ENCODE data around the gene GPRIN1. TPM values are rescaled to one million over a fixed set of nuclear protein-coding genes. Genes with fewer than 3 reads are reported as not detected.

The GPRIN1 gene
- total and polyA plus RNA-seq, 2 of the 4 experiments (the other 2 are of a cell fraction): 3.0 to 4.7 TPM

DNA sequence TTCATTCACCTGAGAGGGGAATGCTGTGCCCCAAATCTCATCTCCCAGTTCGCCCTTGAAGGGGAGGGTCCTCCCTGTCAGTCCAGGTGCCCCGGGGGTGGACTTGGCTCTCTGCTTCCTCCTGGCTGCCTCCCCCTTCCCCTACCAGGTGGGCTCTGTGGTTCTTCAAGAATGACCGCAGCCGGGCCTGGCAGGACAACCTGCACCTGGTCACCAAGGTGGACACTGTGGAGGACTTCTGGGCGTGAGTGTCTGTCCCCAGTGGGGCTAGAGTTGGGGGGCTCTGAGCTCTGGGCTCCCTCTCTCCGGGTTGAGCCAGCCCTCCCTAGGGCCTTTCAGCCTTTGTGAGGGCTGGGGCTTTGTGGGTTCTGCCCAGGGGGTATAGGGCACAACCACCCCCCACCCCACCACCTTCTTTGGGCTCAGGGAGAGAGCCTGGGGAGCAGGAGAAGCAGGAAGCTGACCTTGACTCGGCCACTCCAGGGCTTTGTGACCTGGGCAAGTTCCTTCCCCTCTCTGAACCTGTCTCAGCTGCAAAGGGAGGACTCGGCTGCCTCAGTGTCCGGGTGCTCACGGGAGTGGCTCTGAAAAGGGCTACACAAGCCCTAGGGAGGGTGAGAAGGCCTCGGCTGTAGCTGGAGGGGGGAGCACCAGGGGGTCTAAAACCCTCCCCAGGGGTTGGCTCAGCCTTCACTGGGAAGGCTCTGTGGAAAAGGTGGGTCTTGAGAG is 33.7 kb upstream of the GPRIN1 start:
- ChIA-PET CTCF (no interaction called here), POLR2A (ENCODE audit: unreplicated experiment) (no interaction called here)
- no peak for ATAC-seq (ENCODE audit: low read depth)
- H3K4ac ChIP-seq (ENCODE audit: low read depth, low read length): no peak overlapping the region
- no peak overlapping the region for H3K14ac ChIP-seq (replicated peaks; ENCODE audit: low read depth, low read length)
- H3K56ac ChIP-seq (ENCODE audit: extremely low read depth, insufficient read depth, low read length): no peak overlapping the region
- H2AK9ac ChIP-seq (replicated peaks; ENCODE audit: low read depth, low read length, poor library complexity): no peak overlapping the region
- intact Hi-C loops (cut with micrococcal nuclease) (loop anchor here (10.0 kb wide), 1 partner anchor 229 kb away; the partner anchor contains the start of gene CLTB), in situ Hi-C loops (cut with MboI; ENCODE audit: low sequenced_read_pairs) (no loop called here), dilution Hi-C loops (cut with HindIII; ENCODE audit: low sequenced_read_pairs, unreplicated experiment) (no loop called here)
- H2BK5ac ChIP-seq (ENCODE audit: low read depth, low read length, poor library complexity, severe bottlenecking): no peak overlapping the region
- no peak overlapping the region for H3K4me3 ChIP-seq (ENCODE audit: insufficient read depth, low read depth, low read length)
- no peak overlapping the region for H2BK20ac ChIP-seq (ENCODE audit: low read depth, low read length)
- H4K8ac ChIP-seq (ENCODE audit: low read depth in 2 of 2, low read length in 2 of 2): no peak overlapping the region
- peaks cover 5% of the 10 kb centered on the region for H4K20me1 ChIP-seq (ENCODE audit: insufficient read depth, low read length)
- TF ChIP-seq, protein P1, sequence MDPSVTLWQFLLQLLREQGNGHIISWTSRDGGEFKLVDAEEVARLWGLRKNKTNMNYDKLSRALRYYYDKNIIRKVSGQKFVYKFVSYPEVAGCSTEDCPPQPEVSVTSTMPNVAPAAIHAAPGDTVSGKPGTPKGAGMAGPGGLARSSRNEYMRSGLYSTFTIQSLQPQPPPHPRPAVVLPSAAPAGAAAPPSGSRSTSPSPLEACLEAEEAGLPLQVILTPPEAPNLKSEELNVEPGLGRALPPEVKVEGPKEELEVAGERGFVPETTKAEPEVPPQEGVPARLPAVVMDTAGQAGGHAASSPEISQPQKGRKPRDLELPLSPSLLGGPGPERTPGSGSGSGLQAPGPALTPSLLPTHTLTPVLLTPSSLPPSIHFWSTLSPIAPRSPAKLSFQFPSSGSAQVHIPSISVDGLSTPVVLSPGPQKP (IDR thresholded peaks at IDR 0.05; ENCODE audit: borderline replicate concordance, low read depth, low read length): no peak
- TF ChIP-seq MAFK (IDR thresholded peaks at IDR 0.05; ENCODE audit: low read depth, low read length): no peak
- no peak for TF ChIP-seq MXI1 (IDR thresholded peaks at IDR 0.05; ENCODE audit: borderline replicate concordance, low read depth, low read length)
- no peak for TF ChIP-seq SMC3 (IDR thresholded peaks at IDR 0.05; ENCODE audit: low read depth, low read length)
- no peak for TF ChIP-seq BHLHE40 (IDR thresholded peaks at IDR 0.05; ENCODE audit: low read depth, low read length)
- H2BK15ac ChIP-seq (ENCODE audit: low read depth, low read length): no peak overlapping the region
- no peak overlapping the region for H3K27ac ChIP-seq (ENCODE audit: insufficient read depth, low read length)
- H3K36me3 ChIP-seq (ENCODE audit: control insufficient read depth, insufficient read depth, low read length): no peaks in the 10 kb centered on the region
- H3K79me1 ChIP-seq (ENCODE audit: low read depth in 1 of 2, low read length in 2 of 2): peaks cover 4 to 13% of the 10 kb centered on the region in 2 experiments
- no peak overlapping the region for H4K91ac ChIP-seq (ENCODE audit: insufficient read depth, low read depth, low read length)
- peaks cover 10% of the 10 kb centered on the region; the same call in 1 of the 2 replicates for H3K9me1 ChIP-seq (ENCODE audit: insufficient read depth, low read length)
- H2AFZ ChIP-seq (replicated peaks; ENCODE audit: low read length, poor library complexity): no peak overlapping the region
- WGBS, 2 experiments (ENCODE audit: extremely low coverage in 2 of 2, insufficient read length in 1 of 2): 100% methylated on average over 1 of the region's 11 CpGs; no CpG with 5 or more reads in 1 of the 2 experiments
- H3K9me3 ChIP-seq (ENCODE audit: control insufficient read depth, insufficient read depth, low read length): no peaks in the 10 kb centered on the region
- no peak overlapping the region for H2AK5ac ChIP-seq (ENCODE audit: low read depth, low read length)
- no peak overlapping the region for H3K9ac ChIP-seq (ENCODE audit: low read depth, low read length)
- H2BK120ac ChIP-seq (ENCODE audit: low read depth, low read length): no peak overlapping the region
- no peak overlapping the region for H3K18ac ChIP-seq (ENCODE audit: low read depth, low read length)
- peaks cover 17% of the 10 kb centered on the region for H3K27me3 ChIP-seq (ENCODE audit: control insufficient read depth, insufficient read depth, low read length)
- H3K4me1 ChIP-seq (ENCODE audit: control insufficient read depth, insufficient read depth, low read length): peaks cover 10% of the 10 kb centered on the region; the same call in 1 of the 2 replicates
- BruUV-seq (replicated peaks): no TSS peak
- no peak for DNase-seq
- H3K23ac ChIP-seq (ENCODE audit: low read depth, low read length): no peak overlapping the region
- no peak overlapping the region for H4K5ac ChIP-seq (ENCODE audit: low read depth, low read length)
- no peak overlapping the region for H3K4me2 ChIP-seq (ENCODE audit: low read depth, low read length)

Measured in IMR-90 (cell line).